HG02610 (cell line): Measurements from ENCODE around the gene STXBP5.
"Not testable (repeated sequence)": the region's sequence is repeated elsewhere in the genome, so short reads cannot be mapped to it uniquely, and the experiment has no call there.

ENCODE experiments used
- ATAC-seq: cut with Tn5 transposase; IDR thresholded peaks from one replicate; pipeline ENCODE4 v1.9.1; 2021; ENCODE audit warnings: mild to moderate bottlenecking, moderate library complexity; ENCODE audit not compliant: unreplicated experiment

The STXBP5 gene

DNA sequence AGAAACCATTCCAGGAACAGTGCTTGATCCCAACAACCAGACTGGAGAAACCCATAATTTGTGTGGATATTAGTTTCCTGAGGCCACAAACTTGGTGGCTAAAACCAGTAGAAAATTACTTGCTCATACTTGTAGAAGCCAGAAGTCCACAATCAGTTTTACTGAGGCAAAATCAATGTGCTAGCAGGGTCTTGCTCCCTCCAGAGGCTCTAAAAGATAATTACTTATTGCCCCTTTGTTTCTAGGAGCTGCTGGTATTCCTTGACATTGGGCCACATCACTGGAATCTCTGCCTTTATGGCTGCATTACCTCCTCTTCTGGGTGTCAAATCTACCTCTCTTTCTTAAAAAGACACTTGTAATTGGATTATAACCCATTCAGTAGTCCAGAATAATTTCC, 162.1 kb downstream of the STXBP5 start:
- no peak for ATAC-seq

DNA sequence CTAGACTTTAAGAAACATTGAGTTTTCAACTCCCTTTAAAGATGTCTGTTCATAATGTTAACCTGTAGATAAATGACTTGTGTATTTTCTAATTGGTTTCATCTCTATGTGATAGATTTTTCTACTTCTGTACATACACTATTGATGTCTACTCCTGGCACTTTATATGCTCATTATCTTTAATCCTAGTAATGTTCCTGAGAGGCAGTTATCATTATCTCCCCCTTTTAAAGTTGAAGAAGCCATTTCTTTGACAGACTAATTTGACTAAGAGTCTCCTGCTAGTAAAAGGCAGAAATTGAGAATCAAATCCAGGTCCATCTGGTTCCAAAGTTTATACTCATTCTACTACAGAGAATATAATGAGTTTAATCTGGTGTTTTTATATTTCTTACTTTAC, 167.1 kb downstream of the STXBP5 start:
- no peak for ATAC-seq

DNA sequence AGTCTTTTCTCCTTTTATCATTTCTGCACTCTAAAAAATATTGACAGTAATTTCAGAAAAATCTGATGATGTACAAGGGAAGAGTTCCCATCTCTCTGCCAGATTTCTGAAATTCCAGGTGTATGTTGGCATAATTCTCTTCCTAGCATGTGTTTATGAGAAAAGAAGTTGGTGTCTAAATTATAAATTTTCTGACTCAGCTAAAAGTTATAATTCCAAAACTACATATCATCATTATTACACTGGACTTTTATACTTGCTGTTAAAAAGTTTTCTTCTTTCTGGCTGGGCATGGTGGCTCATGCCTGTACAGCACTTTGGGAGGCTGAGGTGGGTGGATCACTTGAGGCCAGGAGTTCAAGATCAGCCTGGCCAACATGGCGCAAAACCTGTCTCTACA, 168.6 kb downstream of the STXBP5 start:
- ATAC-seq: no peak

DNA sequence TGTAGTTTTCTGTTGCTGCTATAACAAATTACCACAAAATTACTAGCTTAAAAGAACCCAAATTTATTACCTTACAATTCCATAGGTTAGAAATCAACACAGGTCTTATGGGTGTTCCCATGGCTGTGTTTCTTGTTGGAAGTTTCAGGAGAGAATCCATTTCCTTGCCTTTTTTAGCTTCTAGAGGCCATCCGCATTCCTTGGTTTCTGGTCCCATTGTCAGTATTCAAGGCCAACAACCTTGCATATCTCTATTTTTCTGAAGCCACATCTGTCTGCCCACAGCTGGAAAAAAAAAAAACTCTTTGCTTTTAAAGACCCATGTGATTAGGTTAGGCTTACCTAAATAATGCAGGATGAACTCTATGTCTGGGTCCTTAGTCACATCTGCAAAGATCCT, 174.6 kb downstream of the STXBP5 start:
- no peak for ATAC-seq

DNA sequence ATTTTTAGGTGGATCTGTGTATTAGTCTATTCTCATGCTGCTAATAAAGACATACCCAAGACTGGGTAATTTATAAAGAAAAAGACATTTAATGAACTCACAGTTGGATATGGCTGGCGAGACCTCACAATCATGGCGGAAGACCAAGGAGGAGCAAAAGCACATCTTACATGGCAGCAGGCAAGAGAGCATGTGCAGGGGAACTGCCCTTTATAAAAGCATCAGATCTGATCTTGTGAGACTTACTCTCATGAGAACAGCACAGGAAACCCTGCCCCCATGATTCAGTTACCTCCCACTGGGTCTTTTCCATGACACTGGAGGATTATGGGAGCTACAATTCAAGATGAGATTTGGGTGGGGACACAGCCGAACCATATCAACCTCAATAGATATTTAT, 176.6 kb downstream of the STXBP5 start:
- ATAC-seq: not testable (repeated sequence)

DNA sequence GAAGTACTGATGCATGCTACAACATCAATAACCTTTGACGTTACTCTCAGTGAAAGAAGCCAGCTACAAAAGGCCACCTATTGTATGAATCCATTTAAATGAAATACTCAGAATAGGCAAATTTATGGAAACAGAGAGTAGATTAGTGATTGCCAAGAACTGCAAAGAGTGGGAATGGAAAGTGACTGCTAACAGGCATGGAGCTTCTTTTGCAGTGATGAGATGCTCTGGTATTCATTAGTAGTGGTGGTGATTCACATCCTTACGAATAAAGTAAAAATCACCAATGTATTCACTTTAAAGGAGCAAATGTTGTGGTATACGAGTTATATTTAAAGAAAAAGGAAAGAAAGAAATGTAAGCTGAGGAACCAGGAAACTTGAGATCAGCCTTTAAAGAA, 177.5 kb downstream of the STXBP5 start:
- no peak for ATAC-seq

DNA sequence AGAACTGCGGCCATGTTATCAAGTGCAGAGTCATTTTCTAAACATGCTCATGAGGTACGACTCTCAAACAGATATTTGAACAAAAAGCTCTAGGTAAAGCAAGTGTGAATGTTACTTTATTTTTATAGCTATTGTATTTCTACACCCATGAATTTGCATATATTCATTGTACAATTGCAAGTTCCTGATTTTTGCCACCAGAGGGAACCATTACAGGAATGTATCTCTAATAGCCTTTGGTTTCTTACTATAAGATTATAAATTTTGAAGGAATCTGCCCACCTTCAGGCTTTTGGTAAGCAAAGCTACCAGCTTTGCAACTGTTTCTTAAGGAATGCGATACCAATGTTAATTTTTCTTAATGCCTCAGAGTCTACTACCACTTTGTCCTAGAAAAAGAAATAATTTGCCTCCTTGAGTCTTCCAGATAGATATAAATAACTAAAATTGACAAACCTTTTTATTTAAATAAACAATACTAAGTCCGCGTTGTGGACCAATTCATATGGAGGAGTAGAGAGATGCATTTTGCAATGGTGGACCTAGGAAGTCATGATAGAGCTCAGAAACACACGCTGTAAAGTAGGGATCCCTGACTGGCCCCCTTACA, 178.8 kb downstream of the STXBP5 start:
- no peak for ATAC-seq

DNA sequence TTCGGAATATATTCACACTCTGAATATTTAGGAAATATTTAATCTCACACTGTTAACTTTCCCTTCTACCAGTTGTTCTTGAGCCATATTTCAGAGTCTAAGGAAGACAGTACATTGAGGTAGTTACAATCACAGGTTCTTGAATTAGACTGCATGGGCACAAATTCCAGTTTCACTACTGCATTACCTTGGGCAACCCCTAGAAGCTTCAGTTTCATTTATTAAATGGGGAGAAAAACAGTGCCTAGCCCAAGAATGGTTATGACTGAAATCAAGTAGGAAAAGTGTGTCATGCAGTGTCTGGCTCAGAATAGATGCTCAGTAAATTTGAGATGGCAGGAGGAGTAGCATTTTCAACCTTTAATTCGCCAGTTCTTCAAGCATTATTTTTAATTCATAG, 179.8 kb downstream of the STXBP5 start:
- ATAC-seq: peak; percentile 48

DNA sequence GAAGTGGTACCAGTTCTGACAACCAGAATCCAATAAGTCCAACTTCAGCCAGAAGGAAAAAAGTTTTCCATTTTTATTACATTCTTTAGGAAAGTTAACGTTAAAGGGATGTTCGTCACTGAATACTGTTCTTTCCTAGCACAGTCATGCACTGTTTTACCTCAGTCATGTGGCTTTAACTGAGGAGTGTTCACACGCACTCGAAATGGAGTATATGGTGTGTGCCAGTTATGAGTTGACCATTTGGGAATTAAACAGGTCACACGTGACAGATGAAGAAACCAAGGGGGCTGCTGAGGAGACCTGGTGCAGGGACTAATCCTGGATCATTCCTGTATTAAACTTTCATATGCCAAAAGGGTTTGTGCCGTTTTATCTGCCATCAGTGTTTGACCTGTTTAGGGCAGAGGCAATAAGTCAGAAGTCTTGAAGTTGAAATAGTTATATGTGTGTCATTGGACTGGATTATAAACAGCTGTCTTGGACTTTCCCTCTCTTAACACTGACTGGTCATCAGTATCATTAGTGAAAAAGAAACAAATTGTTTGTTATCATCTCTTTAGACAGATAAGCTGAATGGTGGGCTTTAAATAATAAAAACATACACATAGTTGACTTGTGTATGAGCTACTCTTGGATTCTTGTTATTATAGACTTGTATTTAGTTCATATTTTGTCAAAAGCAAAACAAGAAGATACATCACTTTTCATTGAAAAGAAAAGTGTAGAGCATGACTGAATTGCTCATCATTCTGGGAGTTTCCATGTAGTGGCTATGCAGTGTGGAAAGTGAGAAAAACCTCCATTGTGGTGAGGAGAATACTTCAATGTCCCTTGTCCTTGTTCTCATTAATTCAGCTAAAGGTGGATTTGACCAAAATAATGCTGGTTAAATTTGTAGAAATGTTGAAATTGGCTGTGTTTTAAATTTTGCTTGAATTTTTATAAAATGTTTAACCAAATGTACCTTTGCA, 180.8 kb downstream of the STXBP5 start:
- ATAC-seq: peak; percentile 83

DNA sequence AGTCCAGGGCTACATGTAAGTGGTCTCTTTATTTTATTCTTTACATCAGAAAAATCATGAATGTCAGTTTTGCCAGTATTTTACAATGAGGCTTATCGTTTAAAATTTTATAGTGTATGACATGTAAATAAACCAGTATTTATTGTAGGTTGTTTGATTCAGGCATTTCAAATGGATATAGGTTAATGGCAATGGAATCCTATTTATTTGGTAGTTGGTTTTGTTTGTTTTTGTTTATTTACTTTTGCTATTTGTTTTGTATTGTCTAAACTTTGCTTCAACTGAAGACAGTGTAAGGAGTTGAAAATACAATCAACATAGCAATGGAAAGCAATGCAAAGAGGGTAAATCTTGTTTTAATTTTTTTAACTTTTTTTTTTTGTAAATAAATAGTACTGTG, 185.2 kb downstream of the STXBP5 start:
- ATAC-seq: no peak

DNA sequence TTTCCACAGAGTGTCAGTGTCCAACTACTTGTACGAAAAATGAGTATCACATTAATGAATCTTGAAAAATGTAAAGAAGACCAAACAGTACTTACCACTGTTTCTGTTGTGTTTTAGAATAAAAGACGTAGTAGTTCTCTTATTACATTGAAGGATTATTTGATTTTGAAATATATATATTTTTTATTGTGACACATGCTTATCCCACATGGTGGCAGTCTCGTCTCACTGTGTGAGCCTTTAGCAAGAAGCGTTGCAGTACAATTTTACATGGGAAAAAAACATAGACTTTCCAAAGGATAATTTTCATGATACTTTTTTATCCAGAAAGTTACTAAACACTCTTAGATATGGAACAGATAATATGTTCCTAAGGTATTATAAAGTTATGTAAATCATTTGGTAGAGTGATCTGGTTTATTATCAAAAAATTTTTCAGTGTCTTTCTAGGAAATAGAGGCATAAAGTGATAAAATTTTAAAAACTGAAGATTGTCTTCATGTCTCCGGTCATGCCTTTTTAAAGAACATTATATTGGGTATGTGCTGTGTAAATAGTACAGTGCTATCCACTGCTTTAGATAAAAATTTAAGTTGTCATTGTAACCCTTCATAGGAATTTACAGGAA, 186.8 kb downstream of the STXBP5 start:
- ATAC-seq: no peak

DNA sequence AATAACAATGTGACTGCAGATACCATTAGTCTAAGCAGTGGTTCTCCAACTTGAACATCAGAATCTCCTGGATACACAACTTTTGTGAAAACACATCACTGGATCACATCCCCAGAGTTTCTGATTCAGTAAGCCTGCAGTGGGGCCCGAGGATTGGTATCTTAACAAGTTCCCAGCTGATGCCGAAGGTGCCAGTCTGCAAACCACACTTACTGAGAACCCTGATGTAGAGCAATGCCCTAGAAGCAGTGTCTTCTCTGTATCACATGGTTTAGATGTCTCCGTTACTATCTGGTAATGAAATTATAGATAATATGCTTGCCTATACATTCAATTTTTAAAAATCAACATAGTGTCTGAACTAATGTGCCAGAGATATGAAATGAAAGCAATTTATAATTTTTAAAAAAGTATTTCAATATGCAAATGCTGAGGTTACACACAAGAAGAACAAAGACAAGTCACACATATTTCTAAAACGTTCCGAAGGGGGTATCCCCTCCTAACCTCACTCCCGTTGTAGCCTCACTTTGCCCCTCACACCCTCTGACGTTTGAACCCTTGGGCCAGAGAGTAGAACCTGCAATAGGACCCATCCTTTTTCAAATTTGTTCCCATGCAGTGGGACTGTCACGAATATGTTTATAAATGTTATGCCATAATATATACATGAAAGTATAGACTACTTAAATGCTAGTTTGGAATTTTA, 188.9 kb downstream of the STXBP5 start:
- no peak for ATAC-seq

DNA sequence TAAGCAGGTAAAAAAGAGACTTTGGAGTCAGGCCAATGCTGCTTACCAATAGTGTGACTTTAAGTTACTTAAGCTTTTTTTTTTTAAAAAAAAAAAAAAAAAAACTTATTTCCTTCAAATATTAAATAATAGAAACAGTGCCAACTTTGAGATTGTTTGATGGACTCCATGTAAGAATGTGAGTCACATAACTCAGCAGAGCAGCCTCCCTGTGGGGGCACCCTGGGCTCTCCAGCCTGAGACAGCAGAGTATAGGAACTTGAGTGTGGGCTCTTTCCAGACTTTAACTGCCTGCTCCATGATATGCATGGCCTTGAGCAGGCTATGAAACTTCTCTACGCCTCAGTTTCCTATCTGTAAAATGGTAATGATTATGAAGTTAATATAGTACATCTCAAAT, 190.9 kb downstream of the STXBP5 start:
- ATAC-seq: no peak

DNA sequence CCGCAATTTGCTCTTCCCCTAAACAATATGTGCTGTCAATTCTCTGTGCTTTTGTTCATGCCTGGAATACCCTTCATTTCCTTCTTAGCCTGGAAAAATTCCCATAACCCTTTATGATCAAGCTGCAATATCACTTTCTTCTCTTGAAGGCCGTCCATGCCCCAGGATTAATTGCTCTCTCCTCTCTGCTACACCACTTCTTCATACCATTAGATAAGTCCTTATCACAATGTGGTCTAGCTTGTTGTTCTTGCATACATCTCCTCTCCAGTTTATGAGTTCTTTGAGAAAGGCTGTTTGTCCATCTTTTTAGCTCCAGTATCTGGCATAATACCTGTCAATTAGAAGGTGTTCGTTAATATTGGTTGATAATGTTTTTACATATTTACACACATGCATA, 193.1 kb downstream of the STXBP5 start:
- ATAC-seq: no peak

DNA sequence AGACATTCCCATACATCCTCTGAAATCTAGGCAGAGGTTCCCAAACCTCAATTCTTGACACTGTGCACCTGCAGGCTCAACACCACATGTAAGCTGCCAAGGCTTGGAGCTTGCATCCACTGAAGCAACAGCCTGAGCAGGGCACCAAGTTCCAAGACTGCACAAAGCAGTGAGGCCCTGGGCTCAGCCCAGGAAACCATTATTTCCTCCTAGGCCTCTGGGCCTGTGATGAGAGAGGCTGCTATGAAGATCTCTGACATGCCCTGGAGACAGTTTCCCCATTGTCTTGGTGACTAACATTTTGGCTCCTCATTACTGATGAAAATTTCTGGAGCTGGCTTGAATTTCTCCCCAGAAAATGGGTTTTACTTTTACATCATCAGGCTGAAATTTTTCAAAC, 196.8 kb downstream of the STXBP5 start:
- ATAC-seq: no peak

DNA sequence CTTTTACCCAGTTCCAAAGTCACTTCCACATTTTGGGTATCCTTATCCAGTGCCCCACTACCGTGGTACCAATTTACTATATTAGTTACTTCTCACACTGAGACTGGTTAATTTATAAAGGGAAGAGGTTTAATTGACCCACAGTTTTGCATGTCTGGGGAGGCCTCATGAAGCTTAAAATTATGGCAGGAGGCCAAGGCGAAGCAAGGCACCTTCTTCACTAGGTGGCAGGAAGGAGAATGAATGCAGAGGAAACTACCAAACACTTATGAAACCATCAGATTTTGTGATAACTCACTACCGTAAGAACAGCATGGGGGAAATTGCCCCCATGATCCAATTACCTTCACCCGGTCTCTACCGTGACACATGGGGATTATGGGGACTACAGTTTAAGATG, 197.6 kb downstream of the STXBP5 start:
- no peak for ATAC-seq

DNA sequence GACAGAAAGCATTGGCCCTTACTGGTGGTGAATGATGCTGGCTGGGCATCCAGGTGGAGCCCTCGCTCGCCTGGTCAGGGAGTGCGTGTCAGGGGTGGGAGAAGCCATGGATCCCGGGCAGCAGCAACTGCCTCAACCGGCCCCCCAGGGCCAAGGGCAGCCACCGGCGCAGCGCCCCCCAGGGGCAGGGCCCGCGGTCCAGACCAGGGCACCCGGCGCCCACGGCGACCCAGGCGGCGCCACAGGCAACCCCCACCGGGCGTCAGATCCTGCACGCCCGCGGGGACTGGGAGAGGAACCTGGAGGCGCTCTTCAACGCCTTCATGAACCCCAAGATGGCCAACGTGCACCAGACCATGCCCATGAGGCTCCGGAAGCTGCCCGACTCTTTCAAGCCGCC, 202.6 kb downstream of the STXBP5 start:
- ATAC-seq: no peak

DNA sequence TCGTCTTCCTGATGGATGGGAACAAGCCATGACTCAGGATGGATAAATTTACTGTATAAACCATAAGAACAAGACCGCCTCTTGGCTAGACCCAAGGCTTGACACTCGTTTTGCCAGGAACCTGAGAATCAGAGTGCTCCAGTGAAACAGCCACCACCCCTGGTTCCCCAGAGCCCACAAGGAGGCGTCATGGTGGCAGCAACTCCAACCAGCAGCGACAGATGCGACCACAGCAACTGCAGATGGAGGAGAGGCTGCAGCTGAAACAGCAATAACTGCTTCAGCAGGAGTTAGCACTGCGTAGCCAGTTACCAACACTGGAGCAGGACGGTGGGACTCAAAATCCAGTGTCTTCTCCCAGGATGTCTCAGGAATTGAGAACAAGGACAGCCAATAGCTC, 203.4 kb downstream of the STXBP5 start:
- no peak for ATAC-seq

DNA sequence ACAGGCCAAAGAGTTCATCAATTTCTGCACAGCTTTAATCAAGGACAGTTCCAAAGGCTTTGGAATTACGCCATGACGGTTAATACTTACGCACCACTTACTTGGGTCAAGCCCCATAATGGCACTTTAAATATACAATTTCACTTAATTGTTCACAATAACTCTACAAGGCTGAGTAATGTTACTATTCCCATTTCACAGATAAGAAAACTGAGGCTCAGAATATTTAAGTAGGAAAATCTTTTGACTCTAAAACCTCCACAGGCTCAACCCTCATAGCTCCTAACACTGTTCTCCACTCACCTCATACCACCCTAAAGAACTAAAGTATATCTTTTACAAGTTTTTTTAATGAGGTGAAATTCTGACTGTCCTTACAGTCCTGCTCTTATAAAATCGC, 212.4 kb downstream of the STXBP5 start:
- ATAC-seq: no peak

DNA sequence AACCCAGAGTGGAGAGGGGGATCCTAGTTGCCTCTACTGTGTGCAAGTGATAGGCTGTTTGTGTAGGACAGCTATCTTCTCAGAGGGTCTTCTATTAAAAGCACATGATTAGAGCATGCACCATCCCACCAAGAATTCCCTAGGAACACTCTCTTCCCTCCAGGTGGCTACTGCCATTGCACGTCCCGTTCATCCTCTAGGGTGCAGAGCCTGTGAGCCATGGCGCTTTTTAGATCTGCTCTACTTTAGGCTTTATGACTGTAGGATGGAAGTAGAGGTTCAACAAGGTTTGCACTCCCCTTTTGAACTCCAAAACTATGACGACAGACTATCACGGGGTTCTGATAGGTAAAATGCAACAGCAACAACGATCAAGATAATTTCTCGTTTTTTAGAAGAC, 213.7 kb downstream of the STXBP5 start:
- ATAC-seq: no peak

DNA sequence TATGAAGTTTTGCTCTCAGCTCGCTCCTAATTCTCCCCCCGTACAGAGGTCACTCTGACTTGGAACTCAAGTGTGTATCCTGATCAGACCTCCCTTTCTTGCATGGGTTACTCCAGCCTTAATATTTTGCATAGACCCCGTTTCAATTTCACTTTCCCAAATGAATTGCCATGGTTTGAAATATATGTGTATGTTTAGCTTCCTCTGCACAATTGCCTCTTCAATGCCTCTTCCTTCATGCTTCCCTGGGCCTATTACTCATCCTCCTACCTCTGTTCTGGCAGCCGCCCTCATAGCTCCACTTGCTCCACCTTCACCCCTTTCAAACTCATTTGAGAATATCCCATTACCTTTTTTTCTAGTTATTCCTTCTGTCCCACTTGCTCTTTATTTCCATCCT, 214.3 kb downstream of the STXBP5 start:
- ATAC-seq: peak; percentile 90
